ENCODE results near the gene DDI2.

- no peak for TF ChIP-seq CTCF (IDR thresholded peaks at IDR 0.05)
- TF ChIP-seq POLR2A (IDR thresholded peaks at IDR 0.05) = no peak
These were observed 45.2 kb downstream of the DDI2 start for GRCh38 chr1:15662477-15662876.

All from uterus (tissue), 2 donors.